GM12873 (cell line): ENCODE data around the gene DPP4.

Experiments
- CTCF ChIP-seq: IDR thresholded peaks from 2 replicates; pipeline ENCODE4 v1.5.1; 2012; ENCODE audit warnings: low read depth, mild to moderate bottlenecking, moderate library complexity, low read length, control low read depth; ENCODE audit not compliant: insufficient read depth; ENCODE audit errors: missing control alignments

The DPP4 gene

GRCh38 chr2:161961061-161961460 is 113.0 kb downstream of the DPP4 start:
- TF ChIP-seq CTCF, result no peak

- no peak for TF ChIP-seq CTCF
Observed at GRCh38 chr2:161956738-161957137, 117.3 kb downstream of the DPP4 start.

GRCh38 chr2:161955211-161955610 is 118.8 kb downstream of the DPP4 start:
- TF ChIP-seq CTCF, result no peak

- TF ChIP-seq CTCF, result no peak
Observed at GRCh38 chr2:161954103-161954502, 119.9 kb downstream of the DPP4 start.

GRCh38 chr2:161952783-161953191 is 121.2 kb downstream of the DPP4 start:
- TF ChIP-seq CTCF, result no peak

- TF ChIP-seq CTCF, result no peak
Observed at GRCh38 chr2:161947836-161948235, 126.2 kb downstream of the DPP4 start.

- TF ChIP-seq CTCF, result no peak
Observed at GRCh38 chr2:161947406-161947805, 126.6 kb downstream of the DPP4 start.
